ENCODE measurements around the gene MYOC. TPM values are rescaled to one million over a fixed set of nuclear protein-coding genes. Genes with fewer than 3 reads are reported as not detected.

The MYOC gene
- total RNA-seq, 1 donor: not detected

- H3K36me3 ChIP-seq (ENCODE audit: insufficient read depth, low read length): no peaks in the 10 kb centered on the region
- DNase-seq (ENCODE audit: insufficient read length, low spot score, missing footprints): no peak
- H3K27me3 ChIP-seq (ENCODE audit: insufficient read depth, low read length): no peaks in the 10 kb centered on the region
- no peaks in the 10 kb centered on the region for H3K9me3 ChIP-seq (ENCODE audit: low read depth, low read length)
- no peak overlapping the region for H3K4me3 ChIP-seq (ENCODE audit: insufficient read depth, low read length)
- no peak overlapping the region for H3K27ac ChIP-seq (ENCODE audit: low read depth, low read length)
- H4K20me1 ChIP-seq (ENCODE audit: insufficient read depth, low read length): no peaks in the 10 kb centered on the region
- no peak overlapping the region for H2AFZ ChIP-seq (ENCODE audit: low read length)
- no peak for TF ChIP-seq CTCF (IDR thresholded peaks at IDR 0.05; ENCODE audit: extremely low read depth, low read depth, low read length)
- H3K79me2 ChIP-seq (ENCODE audit: insufficient read depth, low read length): no peaks in the 10 kb centered on the region
- H3K4me1 ChIP-seq (ENCODE audit: insufficient read depth, low read length): no peaks in the 10 kb centered on the region
- no peak overlapping the region for H3K4me2 ChIP-seq (ENCODE audit: insufficient read depth, low read length)
Measured at GRCh38 chr1:171635661-171636060, 16.8 kb downstream of the MYOC start.

GRCh38 chr1:171628225-171628624, 24.3 kb downstream of the MYOC start:
- DNase-seq (ENCODE audit: insufficient read length, low spot score, missing footprints): no peak
- H3K27ac ChIP-seq (ENCODE audit: low read depth, low read length): no peak overlapping the region
- no peaks in the 10 kb centered on the region for H3K79me2 ChIP-seq (ENCODE audit: insufficient read depth, low read length)
- H4K20me1 ChIP-seq (ENCODE audit: insufficient read depth, low read length): no peaks in the 10 kb centered on the region
- H3K36me3 ChIP-seq (ENCODE audit: insufficient read depth, low read length): no peaks in the 10 kb centered on the region
- H3K9me3 ChIP-seq (ENCODE audit: low read depth, low read length): no peaks in the 10 kb centered on the region
- no peak overlapping the region for H2AFZ ChIP-seq (ENCODE audit: low read length)
- no peak overlapping the region for H3K4me3 ChIP-seq (ENCODE audit: insufficient read depth, low read length)
- H3K4me1 ChIP-seq (ENCODE audit: insufficient read depth, low read length): no peaks in the 10 kb centered on the region
- no peak for TF ChIP-seq CTCF (IDR thresholded peaks at IDR 0.05; ENCODE audit: extremely low read depth, low read depth, low read length)
- no peak overlapping the region for H3K4me2 ChIP-seq (ENCODE audit: insufficient read depth, low read length)
- H3K27me3 ChIP-seq (ENCODE audit: insufficient read depth, low read length): peaks cover 3% of the 10 kb centered on the region

- H3K27ac ChIP-seq (ENCODE audit: low read depth, low read length): no peak overlapping the region
- TF ChIP-seq CTCF (IDR thresholded peaks at IDR 0.05; ENCODE audit: extremely low read depth, low read depth, low read length): no peak
Measured at GRCh38 chr1:171627020-171627419, 25.5 kb downstream of the MYOC start.

GRCh38 chr1:171625225-171625624, 27.3 kb downstream of the MYOC start:
- Histone ChIP-seq H2AFZ (ENCODE audit: low read length) (no peak overlapping the region), H4K20me1 (ENCODE audit: insufficient read depth, low read length) (no peaks in the 10 kb centered on the region), H3K79me2 (ENCODE audit: insufficient read depth, low read length) (no peaks in the 10 kb centered on the region), H3K36me3 (ENCODE audit: insufficient read depth, low read length) (no peaks in the 10 kb centered on the region), H3K27me3 (ENCODE audit: insufficient read depth, low read length) (peaks cover 3% of the 10 kb centered on the region), H3K27ac (ENCODE audit: low read depth, low read length) (no peak overlapping the region), H3K4me3 (ENCODE audit: insufficient read depth, low read length) (no peak overlapping the region), H3K9me3 (ENCODE audit: low read depth, low read length) (no peaks in the 10 kb centered on the region), H3K4me2 (ENCODE audit: insufficient read depth, low read length) (no peak overlapping the region), H3K4me1 (ENCODE audit: insufficient read depth, low read length) (no peaks in the 10 kb centered on the region)
- no peak for TF ChIP-seq CTCF (IDR thresholded peaks at IDR 0.05; ENCODE audit: extremely low read depth, low read depth, low read length)
- no peak for DNase-seq (ENCODE audit: insufficient read length, low spot score, missing footprints)

More at GRCh38 chr1:171627020-171627419, 25.5 kb downstream of the MYOC start:
- no peak overlapping the region for H2AFZ ChIP-seq (ENCODE audit: low read length)
- peaks cover 3% of the 10 kb centered on the region for H3K27me3 ChIP-seq (ENCODE audit: insufficient read depth, low read length)
- no peak overlapping the region for H3K4me2 ChIP-seq (ENCODE audit: insufficient read depth, low read length)
- no peaks in the 10 kb centered on the region for H3K4me1 ChIP-seq (ENCODE audit: insufficient read depth, low read length)
- DNase-seq (ENCODE audit: insufficient read length, low spot score, missing footprints): no peak
- H3K36me3 ChIP-seq (ENCODE audit: insufficient read depth, low read length): no peaks in the 10 kb centered on the region
- no peak overlapping the region for H3K4me3 ChIP-seq (ENCODE audit: insufficient read depth, low read length)
- H3K79me2 ChIP-seq (ENCODE audit: insufficient read depth, low read length): no peaks in the 10 kb centered on the region
- no peaks in the 10 kb centered on the region for H3K9me3 ChIP-seq (ENCODE audit: low read depth, low read length)
- H4K20me1 ChIP-seq (ENCODE audit: insufficient read depth, low read length): no peaks in the 10 kb centered on the region
